Peyer's patch (tissue), 4 donors: ENCODE data around the gene NFIX. TPM values are rescaled to one million over a fixed set of nuclear protein-coding genes. Genes with fewer than 3 reads are reported as not detected.

ENCODE experiments used
- DNase-seq, 3 donors: peaks; one replicate each; pipeline ENCODE4 v3.0.0-alpha.2; 2017 to 2019
- H3K27ac ChIP-seq, 4 donors: fragments of 200-600 bp; sonication (generic); one replicate each; pipeline ENCODE4 v1.5.1; 2016 to 2019
- H3K27me3 ChIP-seq, 2 donors: fragments of 200-600 bp; sonication (generic); one replicate each; pipeline ENCODE4 v1.5.1; 2019
- H3K36me3 ChIP-seq, 3 donors: fragments of 200-600 bp; sonication (generic); one replicate each; pipeline ENCODE4 v1.5.1; 2016 to 2019
- H3K4me1 ChIP-seq, 4 donors: fragments of 200-600 bp; sonication (generic); one replicate each; pipeline ENCODE4 v1.5.1; 2016 to 2019
- H3K4me3 ChIP-seq, 4 donors: fragments of 200-600 bp; sonication (generic); 1 replicate in 3 of 4; 2 replicates in 1 of 4; pipeline ENCODE4 v1.5.1; 2016 to 2019; ENCODE audit warnings: mild to moderate bottlenecking in 1 of 4
- H3K9me3 ChIP-seq, 4 donors: fragments of 200-600 bp; sonication (generic); one replicate each; pipeline ENCODE4 v1.5.1; 2016 to 2019; ENCODE audit warnings: mild to moderate bottlenecking in 1 of 4
- POLR2A ChIP-seq, 2 donors: fragments of 450-650 bp; IDR thresholded peaks; one replicate each; pipeline ENCODE4 v1.5.1; 2017; ENCODE audit warnings: antibody characterized with exemption in 2 of 2, mild to moderate bottlenecking in 2 of 2, moderate library complexity in 2 of 2
- total RNA-seq, 4 donors: library from RNA; depleted of rRNA; stranded (reverse); fragments of >200 nt; gene quantifications; one replicate each; pipeline ENCODE4 v1.1.0, GENCODE V29; 2016
- TF ChIP-seq, protein P1 (sequence below), 6 experiments: fragments of 450-650 bp in 4 of 6; fragments of 200-600 bp in 2 of 6; sonication (generic) in 1 of 6; IDR thresholded peaks; one replicate each; pipeline ENCODE4 v1.5.1; 2017 to 2019; ENCODE audit warnings: antibody characterized with exemption in 6 of 6, mild to moderate bottlenecking in 3 of 6, moderate library complexity in 1 of 6

NFIX gene
- total RNA-seq, 4 donors from 2014 or later: 13.5 to 56.9 (median 40.0) TPM

DNA sequence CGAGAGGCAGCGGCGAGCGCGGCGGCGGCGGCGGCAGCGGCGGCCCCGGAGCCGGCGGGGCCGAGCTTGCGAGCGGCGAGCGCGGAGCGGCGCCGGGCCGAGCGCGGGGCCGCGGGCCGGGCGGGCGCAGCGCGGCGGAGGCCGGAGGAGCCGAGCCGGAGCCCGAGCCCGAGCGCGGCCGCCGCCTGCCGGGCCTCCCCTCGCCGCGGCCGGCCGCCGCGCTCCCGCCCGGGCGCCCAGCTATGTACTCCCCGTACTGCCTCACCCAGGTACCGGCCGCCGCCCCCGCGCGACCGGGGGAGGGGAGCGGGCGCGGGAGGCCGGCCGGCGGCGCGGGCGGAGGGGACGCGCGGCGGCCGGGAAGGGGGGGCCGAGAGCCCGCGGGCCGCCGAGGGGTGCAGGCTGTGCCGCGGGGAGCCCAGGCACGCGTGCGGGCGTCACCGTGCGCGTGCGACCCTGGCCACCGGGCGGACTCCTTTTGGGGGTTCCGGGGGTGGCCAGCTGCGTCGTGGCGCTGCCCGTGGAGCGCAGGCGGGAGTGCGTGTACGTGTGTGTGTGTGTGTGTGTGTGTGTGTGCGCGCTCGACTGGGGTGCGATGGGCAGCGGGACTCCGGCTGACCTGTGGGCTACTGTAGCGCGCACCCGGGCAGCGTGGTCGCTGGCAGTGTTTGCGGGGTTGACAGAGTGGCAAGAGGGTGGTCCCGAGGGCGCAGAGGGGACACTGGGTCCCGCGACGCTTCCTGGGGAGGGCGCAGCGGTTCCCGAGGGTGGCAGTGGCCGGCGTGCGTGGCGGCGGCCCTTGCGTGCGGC lies 526 bp downstream of the NFIX start:
- peak overlapping the region; percentile 55 to 85 (median 74) for H3K27ac ChIP-seq
- no peaks in the 10 kb centered on the region for H3K9me3 ChIP-seq
- DNase-seq: peak in 1 of 3 donors; percentile 68
- H3K4me1 ChIP-seq: peaks cover 0 to 14% (median 3%) of the 10 kb centered on the region in 4 donors
- H3K4me3 ChIP-seq: peak overlapping the region; percentile 40 to 86 (median 71)
- peaks cover 0 to 6% (median 0%) of the 10 kb centered on the region in 3 donors for H3K36me3 ChIP-seq
- no peaks in the 10 kb centered on the region for H3K27me3 ChIP-seq
- TF ChIP-seq POLR2A (IDR thresholded peaks at IDR 0.05): no peak
- TF ChIP-seq, protein P1, sequence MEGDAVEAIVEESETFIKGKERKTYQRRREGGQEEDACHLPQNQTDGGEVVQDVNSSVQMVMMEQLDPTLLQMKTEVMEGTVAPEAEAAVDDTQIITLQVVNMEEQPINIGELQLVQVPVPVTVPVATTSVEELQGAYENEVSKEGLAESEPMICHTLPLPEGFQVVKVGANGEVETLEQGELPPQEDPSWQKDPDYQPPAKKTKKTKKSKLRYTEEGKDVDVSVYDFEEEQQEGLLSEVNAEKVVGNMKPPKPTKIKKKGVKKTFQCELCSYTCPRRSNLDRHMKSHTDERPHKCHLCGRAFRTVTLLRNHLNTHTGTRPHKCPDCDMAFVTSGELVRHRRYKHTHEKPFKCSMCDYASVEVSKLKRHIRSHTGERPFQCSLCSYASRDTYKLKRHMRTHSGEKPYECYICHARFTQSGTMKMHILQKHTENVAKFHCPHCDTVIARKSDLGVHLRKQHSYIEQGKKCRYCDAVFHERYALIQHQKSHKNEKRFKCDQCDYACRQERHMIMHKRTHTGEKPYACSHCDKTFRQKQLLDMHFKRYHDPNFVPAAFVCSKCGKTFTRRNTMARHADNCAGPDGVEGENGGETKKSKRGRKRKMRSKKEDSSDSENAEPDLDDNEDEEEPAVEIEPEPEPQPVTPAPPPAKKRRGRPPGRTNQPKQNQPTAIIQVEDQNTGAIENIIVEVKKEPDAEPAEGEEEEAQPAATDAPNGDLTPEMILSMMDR (IDR thresholded peaks at IDR 0.05): no peak

DNA sequence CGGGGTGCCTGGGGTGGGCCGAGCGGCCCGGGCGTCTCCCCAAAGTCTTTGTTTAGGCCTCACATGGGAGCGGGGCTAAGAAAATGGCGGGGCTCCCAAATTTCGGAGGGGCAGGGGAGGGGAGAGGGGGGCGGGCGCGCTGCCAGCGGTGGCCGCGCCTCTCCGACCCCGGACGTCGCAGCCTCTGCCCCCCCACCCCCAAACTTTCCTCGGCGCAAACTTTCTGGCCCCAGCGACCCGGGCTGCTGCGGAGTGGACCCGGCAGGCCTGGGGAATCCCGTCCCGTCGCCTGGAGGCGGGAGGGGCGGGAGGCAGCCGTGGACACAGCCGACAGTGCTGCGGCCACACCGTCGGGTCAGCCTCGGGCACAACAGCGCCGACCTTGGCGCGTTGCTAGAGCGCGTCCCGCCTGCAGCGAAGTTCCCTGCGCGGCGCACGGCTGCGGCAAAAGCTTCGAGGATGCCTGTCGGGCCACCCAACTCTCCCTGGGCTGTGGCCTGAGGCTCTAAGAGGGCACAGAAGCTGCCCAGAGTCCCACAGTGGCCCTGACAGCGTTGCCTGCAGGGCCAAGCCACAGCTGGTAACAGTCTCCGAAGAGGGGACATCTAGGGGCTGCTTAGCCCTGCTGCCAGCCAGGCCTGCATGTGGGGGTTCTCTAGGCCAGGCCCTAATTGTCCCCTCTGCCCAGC lies 1.3 kb downstream of the NFIX start:
- Histone ChIP-seq H3K9me3 (no peaks in the 10 kb centered on the region), H3K4me3 (peak overlapping the region; percentile 40 to 86 (median 62)), H3K27ac (peak overlapping the region; percentile 55 to 85 (median 74)), H3K4me1 (peaks cover 0 to 14% (median 3%) of the 10 kb centered on the region in 4 donors), H3K36me3 (peaks cover 0 to 6% (median 0%) of the 10 kb centered on the region in 3 donors), H3K27me3 (no peaks in the 10 kb centered on the region)
- TF ChIP-seq, protein P1 (IDR thresholded peaks at IDR 0.05): no peak
- TF ChIP-seq POLR2A (IDR thresholded peaks at IDR 0.05): no peak
- DNase-seq: no peak

DNA sequence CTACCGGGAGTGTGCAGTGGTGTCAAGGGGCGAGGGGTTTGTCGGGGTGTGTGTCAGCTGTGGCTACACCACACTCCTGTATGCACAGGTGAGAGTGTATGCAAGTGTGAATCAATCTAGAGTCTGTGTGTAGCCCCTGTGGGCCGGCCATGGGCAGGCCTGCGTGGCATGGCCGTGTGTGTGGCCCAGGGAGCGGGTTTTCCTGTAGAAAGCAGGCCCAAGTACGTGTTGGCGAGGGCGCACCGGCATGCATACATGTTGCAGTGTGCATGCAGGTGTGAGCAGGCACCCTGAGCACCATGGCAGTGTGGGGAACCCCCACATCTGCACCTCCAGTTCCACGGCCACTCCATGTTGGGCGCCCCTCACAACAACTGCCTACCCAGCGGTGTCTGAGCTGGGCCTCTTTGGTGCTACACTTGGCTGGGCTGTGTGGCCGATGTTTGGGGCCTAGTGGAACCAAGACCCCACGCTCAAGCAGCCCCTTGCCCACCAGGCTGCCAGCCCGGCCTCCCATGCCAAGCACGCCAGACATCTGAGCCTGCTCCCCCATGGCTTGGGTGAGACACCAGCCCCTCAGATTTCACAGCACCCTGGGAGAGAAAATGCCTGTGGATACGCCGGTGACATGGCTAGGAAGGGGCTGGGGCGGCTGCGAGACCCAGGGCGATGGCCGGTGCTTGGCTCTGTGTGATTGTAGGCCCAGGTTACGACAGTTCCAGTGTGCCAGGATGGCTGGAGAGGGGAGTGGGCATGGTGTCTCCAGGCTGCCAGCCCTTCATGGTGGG lies 2.1 kb downstream of the NFIX start:
- DNase-seq: no peak
- peaks cover 0 to 6% (median 0%) of the 10 kb centered on the region in 3 donors for H3K36me3 ChIP-seq
- H3K27ac ChIP-seq: peak overlapping the region in 3 of 4 donors; percentile 66 to 85 (median 83)
- peaks cover 0 to 17% (median 3%) of the 10 kb centered on the region in 4 donors for H3K4me1 ChIP-seq
- no peaks in the 10 kb centered on the region for H3K27me3 ChIP-seq
- H3K4me3 ChIP-seq: peak overlapping the region in 1 of 4 donors; percentile 72
- H3K9me3 ChIP-seq: no peaks in the 10 kb centered on the region
- no peak for TF ChIP-seq POLR2A (IDR thresholded peaks at IDR 0.05)
- TF ChIP-seq, protein P1 (IDR thresholded peaks at IDR 0.05): no peak

DNA sequence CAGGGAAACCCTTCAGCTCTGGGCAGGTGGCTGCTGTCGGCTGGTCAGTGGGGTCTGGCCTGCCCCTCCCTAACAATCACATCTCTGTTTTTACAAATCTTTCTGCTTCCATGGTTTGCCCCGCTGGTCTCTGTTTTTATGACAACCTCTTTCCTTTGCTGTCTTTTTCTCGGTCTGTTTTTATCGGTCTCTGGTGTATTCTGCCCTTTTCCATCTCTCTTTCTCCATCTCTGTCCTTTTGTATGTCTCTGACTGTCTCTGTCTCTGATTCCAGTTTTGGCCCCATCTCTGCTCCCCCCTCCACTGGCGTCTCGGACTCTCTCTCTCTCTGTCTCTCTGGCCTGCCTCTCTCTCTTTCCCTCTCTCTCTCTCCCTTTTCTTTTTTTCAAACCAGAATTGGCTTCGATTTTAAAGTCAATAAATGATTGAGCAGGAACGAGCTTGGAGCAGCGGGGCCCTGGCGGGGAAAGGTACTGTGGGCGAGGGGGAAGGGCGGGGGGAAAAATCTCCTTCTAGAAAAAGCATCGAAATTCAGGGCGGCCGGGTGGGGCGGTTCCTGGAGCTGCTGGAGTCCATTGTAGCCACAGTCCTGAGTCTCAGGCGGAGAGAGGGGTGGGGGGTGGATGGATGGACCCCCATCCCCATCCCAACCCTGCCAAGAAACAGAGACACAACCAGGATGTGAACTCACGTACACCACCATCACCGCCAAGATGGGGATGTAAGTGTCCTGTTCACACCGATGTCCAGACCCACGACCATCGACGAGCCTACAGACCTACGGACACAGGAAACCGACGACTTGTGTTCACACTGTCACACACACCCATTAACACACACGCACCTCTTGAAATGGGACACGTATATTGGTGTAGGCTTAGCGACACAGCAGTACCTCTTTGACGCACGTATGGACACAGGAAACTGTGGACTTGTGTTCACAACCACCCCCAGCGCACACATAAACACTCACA lies 3.0 kb downstream of the NFIX start:
- TF ChIP-seq, protein P1 (IDR thresholded peaks at IDR 0.05): no peak
- TF ChIP-seq POLR2A (IDR thresholded peaks at IDR 0.05): no peak
- H3K27ac ChIP-seq: peak overlapping the region in 2 of 4 donors; percentile 83 to 85
- no peaks in the 10 kb centered on the region for H3K9me3 ChIP-seq
- peaks cover 0 to 24% (median 3%) of the 10 kb centered on the region in 4 donors for H3K4me1 ChIP-seq
- DNase-seq: no peak
- no peaks in the 10 kb centered on the region for H3K27me3 ChIP-seq
- H3K36me3 ChIP-seq: peaks cover 0 to 6% (median 0%) of the 10 kb centered on the region in 3 donors
- H3K4me3 ChIP-seq: no peak overlapping the region
